NCI-H2107 treated with DMSO at 0.1 percent for 48 hours (cell line): ENCODE measurements around the gene HTR4.
"Not testable (repeated sequence)": the region's sequence is repeated elsewhere in the genome, so short reads cannot be mapped to it uniquely, and the experiment has no call there.

ENCODE experiments used
- DNase-seq: peaks from one replicate; lab custom pipeline; 2025; ENCODE audit not compliant: unreplicated experiment; lab: John Stamatoyannopoulos, UW

HTR4 gene

GRCh38 chr5:148482697-148483462 lies 171.4 kb downstream of the HTR4 start:
- no peak for DNase-seq

GRCh38 chr5:148482196-148482595 lies 172.1 kb downstream of the HTR4 start:
- no peak for DNase-seq

DNA sequence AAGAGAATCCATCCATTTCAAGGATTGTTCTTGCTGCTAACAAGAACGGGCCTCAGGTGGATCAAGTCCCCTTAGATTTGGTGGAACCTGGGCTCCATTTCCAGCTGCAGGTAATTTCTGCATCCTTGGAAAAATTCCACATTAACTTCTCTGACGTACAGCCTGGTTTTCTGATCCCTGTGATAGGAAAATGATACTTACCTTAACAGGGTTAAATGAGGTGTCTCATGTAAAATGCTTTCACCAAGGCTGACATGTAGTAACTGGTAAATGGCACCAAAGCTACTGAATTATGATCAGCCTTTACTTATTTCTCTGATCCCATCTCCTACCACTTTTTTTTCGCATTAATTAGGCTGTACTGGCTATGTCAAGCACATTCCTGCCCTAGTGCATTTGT lies 176.9 kb downstream of the HTR4 start:
- no peak for DNase-seq

GRCh38 chr5:148476302-148476701 lies 178.0 kb downstream of the HTR4 start:
- no peak for DNase-seq

- no peak for DNase-seq
Observed at GRCh38 chr5:148474025-148474511, 180.3 kb downstream of the HTR4 start.

GRCh38 chr5:148471379-148471778 lies 182.9 kb downstream of the HTR4 start:
- no peak for DNase-seq

- no peak for DNase-seq
Observed at GRCh38 chr5:148469501-148469935, 184.8 kb downstream of the HTR4 start.

GRCh38 chr5:148468746-148469145 lies 185.6 kb downstream of the HTR4 start:
- DNase-seq, result not testable (repeated sequence)

DNA sequence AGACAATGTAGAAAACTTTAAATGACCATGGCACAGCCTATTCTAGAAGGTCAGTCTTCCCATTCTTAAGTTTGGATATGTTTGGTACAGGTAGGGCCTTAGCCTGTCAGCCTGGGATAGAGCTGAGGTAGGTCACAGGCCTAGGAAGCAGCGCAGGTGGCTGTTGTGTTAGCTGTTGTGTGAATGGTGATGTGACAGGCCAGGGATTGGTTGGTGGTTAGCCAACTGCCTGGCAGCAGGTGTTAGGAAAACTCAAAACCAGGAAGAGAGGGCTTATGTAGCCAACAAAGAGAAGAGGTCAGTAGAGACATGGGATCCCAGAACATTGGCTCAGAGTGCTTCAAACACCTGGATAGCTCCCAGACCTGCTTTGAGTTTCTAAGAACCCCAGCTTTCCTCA lies 186.4 kb downstream of the HTR4 start:
- no peak for DNase-seq

DNA sequence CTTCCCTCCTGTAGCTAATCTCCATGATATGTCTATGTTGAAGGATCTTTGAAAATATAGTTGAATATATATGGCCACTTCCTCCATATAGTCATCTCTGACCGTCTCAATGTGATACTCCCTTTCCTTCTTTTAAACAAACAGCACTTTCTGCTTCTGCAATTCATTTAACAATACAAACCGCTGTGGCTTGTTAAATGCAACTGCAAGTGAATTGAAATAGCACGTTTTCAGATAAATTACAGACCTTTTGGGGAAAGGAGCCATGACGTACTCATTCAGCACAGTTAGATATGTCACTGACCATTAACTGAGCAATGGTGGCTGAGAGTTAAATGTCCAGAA lies 188.1 kb downstream of the HTR4 start:
- DNase-seq, result no peak

GRCh38 chr5:148465381-148466235 lies 188.7 kb downstream of the HTR4 start:
- DNase-seq, result no peak

DNA sequence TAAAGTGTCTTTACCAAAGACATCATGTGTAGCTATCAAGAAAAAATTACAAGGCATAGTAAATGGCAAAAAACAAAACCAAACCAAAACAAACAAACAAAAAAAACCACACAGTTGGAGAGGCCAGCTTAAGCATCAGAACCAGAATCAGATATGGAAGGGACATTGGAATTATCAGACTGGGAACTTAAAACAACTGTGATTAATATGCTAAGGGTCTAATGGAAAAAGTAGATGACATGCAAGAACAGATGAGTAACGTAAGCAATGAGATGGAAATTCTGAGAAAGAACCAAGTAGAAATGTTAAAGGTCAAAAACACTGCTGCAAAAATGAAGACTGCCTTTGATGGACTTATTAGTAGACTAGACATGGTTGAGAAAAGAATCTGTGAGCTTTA lies 194.7 kb downstream of the HTR4 start:
- no peak for DNase-seq

DNA sequence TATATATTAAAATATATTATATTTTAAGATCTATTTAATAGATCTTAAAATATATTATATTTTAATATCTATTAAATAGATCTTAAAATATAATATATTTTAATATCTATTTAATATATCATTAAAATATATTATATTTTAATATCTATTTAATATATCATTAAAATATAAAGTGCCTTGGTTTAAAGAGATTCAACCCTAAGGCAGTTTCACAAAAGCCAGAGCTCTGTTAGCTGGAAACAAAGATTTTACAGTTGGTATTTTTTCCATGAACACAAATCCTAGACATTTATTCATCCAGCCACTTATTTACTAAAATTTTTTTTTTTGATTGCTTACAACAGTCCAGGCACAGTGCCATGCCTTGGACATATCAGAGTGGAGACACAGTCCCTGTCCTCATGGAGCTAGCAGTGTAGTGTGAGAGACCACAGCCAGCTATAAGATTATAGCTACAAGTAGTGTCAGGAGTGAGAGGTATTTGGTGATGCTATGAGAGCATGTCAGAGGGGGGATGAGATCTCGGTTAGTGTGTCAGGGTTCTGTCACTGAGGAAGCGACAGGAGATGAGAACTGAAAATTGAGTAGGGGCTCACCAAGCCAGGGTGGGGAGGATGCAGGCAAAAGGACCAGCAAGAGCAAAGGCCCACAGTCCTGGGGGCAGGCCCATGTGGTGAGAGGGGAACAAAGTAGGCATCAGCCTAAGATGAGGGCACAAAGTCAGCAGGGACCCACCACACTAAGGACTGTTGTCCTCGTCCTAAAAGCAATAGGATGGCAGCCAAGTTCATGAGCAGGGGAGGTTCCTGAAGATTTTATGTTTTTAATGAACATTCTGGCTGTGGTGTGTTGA lies 196.1 kb downstream of the HTR4 start:
- no peak for DNase-seq

DNA sequence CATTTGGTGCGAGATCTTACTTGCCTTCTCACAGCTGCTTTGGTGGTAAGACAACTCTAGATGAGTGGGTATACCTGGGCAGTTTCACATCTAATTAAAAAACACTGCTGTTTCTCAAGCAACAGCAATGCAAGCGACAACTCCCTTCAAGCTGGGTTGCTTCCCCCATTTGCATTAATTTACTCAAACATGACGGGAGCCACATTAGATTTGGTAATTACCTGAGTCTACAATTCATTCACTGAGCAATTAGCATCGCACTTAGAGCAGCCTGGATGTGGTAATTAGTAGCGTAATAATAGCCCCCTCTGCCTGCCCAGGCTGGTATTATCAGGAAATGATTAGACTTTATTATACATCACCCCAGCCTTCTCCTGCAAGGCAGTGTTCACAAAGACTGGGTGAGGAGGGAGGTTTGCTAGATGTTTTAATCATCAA lies 197.1 kb downstream of the HTR4 start:
- no peak for DNase-seq

- no peak for DNase-seq
Observed at GRCh38 chr5:148455185-148455584, 199.1 kb downstream of the HTR4 start.

DNA sequence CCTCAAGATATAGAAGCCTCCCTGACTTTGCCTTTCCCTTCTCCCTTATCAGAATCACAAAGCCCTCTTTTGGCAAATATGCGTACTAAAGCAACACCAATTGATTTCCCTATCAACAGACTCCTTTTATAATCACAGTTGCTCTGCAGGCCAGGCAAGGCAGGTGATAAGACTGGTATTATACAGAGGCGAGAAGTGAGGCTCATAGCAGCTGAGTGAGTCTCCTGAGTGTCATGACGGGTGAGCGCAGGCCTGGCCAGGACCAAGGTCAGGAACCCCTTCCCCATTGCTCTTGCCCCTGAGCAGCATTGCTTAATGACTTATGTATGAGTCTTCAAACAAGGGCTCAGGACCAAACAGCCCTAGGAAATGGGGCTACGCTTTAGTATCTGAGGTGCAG lies 199.8 kb downstream of the HTR4 start:
- DNase-seq, result no peak

GRCh38 chr5:148452499-148453193 lies 201.7 kb downstream of the HTR4 start:
- DNase-seq, result no peak

- no peak for DNase-seq
Observed at GRCh38 chr5:148446611-148447010, 207.7 kb downstream of the HTR4 start.

DNA sequence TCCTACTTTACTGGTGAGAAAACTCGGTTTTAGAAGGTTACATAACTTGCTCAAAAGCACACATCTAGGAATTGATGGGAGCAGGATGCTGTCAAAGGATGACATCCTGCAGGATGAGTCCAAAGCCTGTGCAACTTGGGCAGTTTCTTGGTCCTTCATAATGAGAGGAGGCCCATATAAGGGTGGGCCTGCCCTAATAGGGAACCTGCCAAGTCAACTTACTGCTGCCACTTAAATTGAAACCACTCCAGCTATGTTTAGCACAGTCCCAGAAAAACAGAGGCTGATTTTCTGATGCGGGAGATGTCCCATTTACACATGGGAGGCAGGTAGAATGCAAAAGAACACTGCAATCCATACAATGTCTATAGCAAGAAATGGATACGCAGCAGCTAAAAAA lies 208.7 kb downstream of the HTR4 start:
- DNase-seq, result no peak

GRCh38 chr5:148443998-148444397 lies 210.3 kb downstream of the HTR4 start:
- no peak for DNase-seq

- DNase-seq, result no peak
Observed at GRCh38 chr5:148443241-148443640, 211.1 kb downstream of the HTR4 start.
